ENCODE data around the gene ZNF438. TPM values are rescaled to one million over a fixed set of nuclear protein-coding genes. Genes with fewer than 3 reads are reported as not detected.
"Not testable (repeated sequence)": the region's sequence is repeated elsewhere in the genome, so short reads cannot be mapped to it uniquely, and the experiment has no call there.

ZNF438 gene
- total RNA-seq, 1 experiment from 2014 or later: 5.2 TPM

DNA sequence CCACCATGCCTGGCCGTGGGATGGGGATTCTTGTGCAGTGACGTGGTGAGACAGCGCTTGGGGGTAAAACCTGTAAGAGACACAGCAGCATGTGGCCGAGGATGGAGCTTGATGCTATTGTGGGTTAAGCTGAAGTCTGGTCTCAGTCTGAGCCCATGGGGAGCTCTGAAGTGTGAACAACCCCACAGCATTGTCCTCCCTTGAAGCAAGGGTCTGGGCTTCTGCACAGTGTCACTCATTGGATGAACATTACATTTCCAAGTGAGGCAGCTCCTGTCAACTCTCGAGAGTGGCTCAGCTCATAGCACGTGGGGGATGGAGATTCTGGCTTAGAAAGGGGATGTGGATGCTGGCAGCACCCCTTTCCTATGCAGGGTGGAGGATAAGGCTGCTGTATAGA, 32.2 kb upstream of the ZNF438 start:
- H3K27me3 ChIP-seq (replicated peaks): no peaks in the 10 kb centered on the region
- H3K4me1 ChIP-seq (replicated peaks): peaks cover 12% of the 10 kb centered on the region
- DNase-seq (ENCODE audit: low read depth in 1 of 2, low spot score in 2 of 2): no peak
- H3K4me3 ChIP-seq: no peak overlapping the region
- H3K36me3 ChIP-seq: no peaks in the 10 kb centered on the region
- no peaks in the 10 kb centered on the region for H3K9me3 ChIP-seq (replicated peaks)
- no peak overlapping the region for H3K27ac ChIP-seq

- Histone ChIP-seq H3K4me3 (no peak overlapping the region), H3K27ac (no peak overlapping the region), H3K27me3 (replicated peaks) (no peaks in the 10 kb centered on the region), H3K36me3 (no peaks in the 10 kb centered on the region), H3K9me3 (replicated peaks) (no peaks in the 10 kb centered on the region), H3K4me1 (replicated peaks) (peaks cover 12% of the 10 kb centered on the region)
- no peak for DNase-seq (ENCODE audit: low read depth in 1 of 2, low spot score in 2 of 2)
Measured at GRCh38 chr10:31062856-31063255, 31.2 kb upstream of the ZNF438 start.

- Histone ChIP-seq H3K4me1 (replicated peaks) (peaks cover 12% of the 10 kb centered on the region), H3K9me3 (replicated peaks) (no peaks in the 10 kb centered on the region), H3K27ac (no peak overlapping the region), H3K4me3 (no peak overlapping the region), H3K27me3 (replicated peaks) (no peaks in the 10 kb centered on the region), H3K36me3 (no peaks in the 10 kb centered on the region)
- DNase-seq (ENCODE audit: low read depth in 1 of 2, low spot score in 2 of 2): no peak
Measured at GRCh38 chr10:31061941-31062340, 30.3 kb upstream of the ZNF438 start.

GRCh38 chr10:31058795-31059703, 27.4 kb upstream of the ZNF438 start:
- Histone ChIP-seq H3K4me3 (no peak overlapping the region), H3K36me3 (no peaks in the 10 kb centered on the region), H3K27me3 (replicated peaks) (no peaks in the 10 kb centered on the region), H3K9me3 (replicated peaks) (no peaks in the 10 kb centered on the region), H3K4me1 (replicated peaks) (peaks cover 6% of the 10 kb centered on the region), H3K27ac (no peak overlapping the region)
- DNase-seq (ENCODE audit: low read depth in 1 of 2, low spot score in 2 of 2): no peak

GRCh38 chr10:31056678-31057077, 25.0 kb upstream of the ZNF438 start:
- DNase-seq (ENCODE audit: low read depth in 1 of 2, low spot score in 2 of 2); H3K9me3 ChIP-seq (replicated peaks); H3K4me3 ChIP-seq; H3K36me3 ChIP-seq; H3K27ac ChIP-seq; H3K4me1 ChIP-seq (replicated peaks); H3K27me3 ChIP-seq (replicated peaks): not testable (repeated sequence)

DNA sequence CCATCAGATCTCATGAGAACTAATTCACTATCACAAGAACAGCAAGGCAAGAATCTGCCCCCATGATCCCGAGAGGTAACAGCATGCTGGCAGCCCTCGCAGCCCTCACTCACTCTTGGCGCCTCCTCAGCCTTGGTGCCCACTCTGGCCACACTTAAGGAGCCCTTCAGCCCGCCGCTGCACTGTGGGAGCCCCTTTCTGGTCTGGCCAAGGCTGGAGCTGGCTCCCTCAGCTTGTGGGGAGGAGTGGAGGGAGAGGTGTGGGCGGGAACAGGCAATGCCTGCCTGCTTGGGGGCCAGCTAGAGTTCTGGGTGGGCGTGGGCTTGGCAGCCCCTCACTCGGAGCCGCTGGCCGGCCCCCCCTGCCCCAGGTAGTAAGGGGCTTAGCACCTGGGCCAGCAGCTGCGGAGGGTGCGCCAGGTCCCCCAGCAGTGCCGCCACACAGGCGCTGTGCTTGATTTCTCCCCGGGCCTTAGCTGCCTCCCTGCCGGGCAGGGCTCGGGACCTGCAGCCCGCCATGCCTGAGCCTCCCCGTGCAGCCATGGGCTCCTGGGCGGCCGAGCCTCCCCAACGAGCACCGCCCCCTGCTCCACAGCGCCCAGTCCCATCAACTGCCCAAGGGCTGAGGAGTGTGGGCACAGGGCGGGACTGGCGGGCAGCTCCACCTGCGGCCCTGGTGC, 24.0 kb upstream of the ZNF438 start:
- no peak for DNase-seq (ENCODE audit: low read depth in 1 of 2, low spot score in 2 of 2)
- no peaks in the 10 kb centered on the region for H3K27me3 ChIP-seq (replicated peaks)

DNA sequence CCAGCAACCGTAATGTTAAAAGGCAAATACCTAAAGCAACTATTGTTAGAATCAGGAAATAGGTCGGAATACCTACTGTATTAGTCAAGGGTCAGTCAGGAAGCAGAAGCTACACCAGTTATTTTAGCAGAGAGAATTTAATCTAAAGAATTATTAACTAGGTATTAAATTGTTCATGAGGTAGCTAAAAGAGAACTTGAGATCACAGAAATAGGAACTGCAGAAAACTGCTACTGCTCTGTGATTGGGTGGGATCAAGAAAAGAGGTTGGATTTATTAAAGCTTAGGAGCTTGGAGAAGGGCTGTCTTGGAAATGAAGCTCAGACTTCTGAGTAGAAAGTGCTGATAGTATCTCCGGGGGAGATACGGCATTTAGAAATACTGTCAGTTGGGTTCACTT, 20.0 kb upstream of the ZNF438 start:
- H3K9me3 ChIP-seq (replicated peaks): 0 out of 2 replicates have a peak, but pooled peaks cover 6% of the 10 kb centered on the region
- H3K4me1 ChIP-seq (replicated peaks): no peaks in the 10 kb centered on the region
- H3K36me3 ChIP-seq: no peaks in the 10 kb centered on the region
- H3K27me3 ChIP-seq (replicated peaks): no peaks in the 10 kb centered on the region
- DNase-seq (ENCODE audit: low read depth in 1 of 2, low spot score in 2 of 2): no peak
- H3K4me3 ChIP-seq: no peak overlapping the region
- no peak overlapping the region for H3K27ac ChIP-seq

More for the DNA sequence above, 24.0 kb upstream of the ZNF438 start:
- H3K4me3 ChIP-seq: no peak overlapping the region
- H3K27ac ChIP-seq: no peak overlapping the region
- no peaks in the 10 kb centered on the region for H3K36me3 ChIP-seq
- 0 out of 2 replicates have a peak, but pooled peaks cover 6% of the 10 kb centered on the region for H3K9me3 ChIP-seq (replicated peaks)
- H3K4me1 ChIP-seq (replicated peaks): 0 out of 2 replicates have a peak, but pooled peaks cover 4% of the 10 kb centered on the region

GRCh38 chr10:31042670-31043069, 11.0 kb upstream of the ZNF438 start:
- no peak overlapping the region for H3K4me3 ChIP-seq
- no peak for DNase-seq (ENCODE audit: low read depth in 1 of 2, low spot score in 2 of 2)
- no peaks in the 10 kb centered on the region for H3K36me3 ChIP-seq
- H3K4me1 ChIP-seq (replicated peaks): no peaks in the 10 kb centered on the region
- no peak overlapping the region for H3K27ac ChIP-seq
- no peaks in the 10 kb centered on the region for H3K9me3 ChIP-seq (replicated peaks)
- H3K27me3 ChIP-seq (replicated peaks): no peaks in the 10 kb centered on the region

DNA sequence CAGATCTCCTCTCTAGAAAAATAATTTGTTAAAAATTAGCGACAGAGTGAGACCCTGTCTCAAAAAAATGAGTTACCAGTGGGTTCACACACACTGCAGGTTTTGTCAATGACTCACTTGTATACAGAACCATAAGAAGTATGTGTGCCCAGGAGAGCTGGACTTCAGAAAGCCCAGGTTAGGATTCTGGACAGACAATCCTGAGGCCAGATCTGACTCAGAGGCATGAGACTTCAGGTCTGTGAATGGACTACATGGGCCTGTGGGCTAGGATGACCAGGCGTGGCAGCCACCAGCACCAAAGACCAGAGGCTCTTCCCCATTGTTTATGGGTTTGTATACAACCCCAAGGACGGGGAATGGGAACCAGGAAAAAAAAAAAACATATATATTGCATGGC, 9.3 kb upstream of the ZNF438 start:
- no peaks in the 10 kb centered on the region for H3K27me3 ChIP-seq (replicated peaks)
- DNase-seq (ENCODE audit: low read depth in 1 of 2, low spot score in 2 of 2): no peak
- no peaks in the 10 kb centered on the region for H3K36me3 ChIP-seq
- H3K4me3 ChIP-seq: no peak overlapping the region
- H3K9me3 ChIP-seq (replicated peaks): no peaks in the 10 kb centered on the region
- no peak overlapping the region for H3K27ac ChIP-seq
- H3K4me1 ChIP-seq (replicated peaks): no peaks in the 10 kb centered on the region; the same call in 1 of the 2 replicates

- not testable (repeated sequence) for H3K4me1 ChIP-seq (replicated peaks); H3K36me3 ChIP-seq; H3K4me3 ChIP-seq; H3K27ac ChIP-seq; DNase-seq (ENCODE audit: low read depth in 1 of 2, low spot score in 2 of 2); H3K27me3 ChIP-seq (replicated peaks); H3K9me3 ChIP-seq (replicated peaks)
Measured at GRCh38 chr10:31039006-31039405, 7.3 kb upstream of the ZNF438 start.

DNA sequence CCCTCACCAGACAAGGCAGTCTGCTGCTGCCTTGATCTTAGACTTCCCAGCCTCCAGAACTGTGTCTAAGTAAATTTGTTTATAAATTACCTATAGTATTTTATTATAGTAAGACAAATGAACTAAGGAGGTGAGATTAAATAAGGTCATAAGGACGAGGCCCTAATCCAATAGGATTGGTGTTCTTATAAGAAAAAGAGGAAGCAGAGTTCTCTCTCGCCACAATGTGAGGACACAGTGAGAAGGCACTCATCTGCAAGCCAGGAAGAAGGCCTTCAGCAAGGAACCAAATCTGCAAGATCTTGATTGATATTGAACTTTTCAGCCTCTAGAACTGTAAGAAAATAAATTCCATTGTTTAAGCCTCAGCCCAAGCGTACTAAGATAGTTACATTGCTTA, 6.1 kb upstream of the ZNF438 start:
- Histone ChIP-seq H3K9me3 (replicated peaks) (no peaks in the 10 kb centered on the region), H3K27me3 (replicated peaks) (no peaks in the 10 kb centered on the region), H3K27ac (no peak overlapping the region), H3K4me1 (replicated peaks) (peaks cover 12% of the 10 kb centered on the region), H3K4me3 (no peak overlapping the region), H3K36me3 (no peaks in the 10 kb centered on the region)
- no peak for DNase-seq (ENCODE audit: low read depth in 1 of 2, low spot score in 2 of 2)

DNA sequence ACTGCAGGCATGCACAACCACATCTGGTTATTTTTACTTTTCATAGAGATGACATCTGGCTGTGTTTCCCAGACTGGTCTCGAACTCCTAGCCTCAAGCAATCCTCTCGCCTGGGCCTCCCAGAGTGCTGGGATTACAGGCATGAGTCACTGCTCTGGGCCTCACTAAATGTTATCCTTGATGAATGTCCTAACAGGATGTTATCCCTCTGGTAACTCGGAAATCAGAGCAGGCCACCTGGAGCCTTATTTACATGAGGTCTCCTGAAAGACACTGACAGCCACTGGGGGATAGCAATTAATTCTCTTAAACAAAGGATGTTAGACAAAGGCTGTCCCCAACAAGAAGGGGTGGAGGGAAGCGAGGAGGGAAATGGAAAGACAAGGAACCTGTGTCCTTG, 4.5 kb upstream of the ZNF438 start:
- H3K27ac ChIP-seq: no peak overlapping the region
- no peaks in the 10 kb centered on the region for H3K36me3 ChIP-seq
- H3K4me3 ChIP-seq: no peak overlapping the region
- no peaks in the 10 kb centered on the region for H3K9me3 ChIP-seq (replicated peaks)
- peak in 1 of 2 experiments; percentile 19 for DNase-seq (ENCODE audit: low read depth in 1 of 2, low spot score in 2 of 2)
- H3K4me1 ChIP-seq (replicated peaks): peaks cover 13% of the 10 kb centered on the region
- no peaks in the 10 kb centered on the region for H3K27me3 ChIP-seq (replicated peaks)

GRCh38 chr10:31035266-31035798, 3.7 kb upstream of the ZNF438 start:
- Histone ChIP-seq H3K4me3 (no peak overlapping the region), H3K27me3 (replicated peaks) (no peaks in the 10 kb centered on the region), H3K36me3 (no peaks in the 10 kb centered on the region), H3K27ac (no peak overlapping the region), H3K9me3 (replicated peaks) (no peaks in the 10 kb centered on the region), H3K4me1 (replicated peaks) (peaks cover 21% of the 10 kb centered on the region)
- no peak for DNase-seq (ENCODE audit: low read depth in 1 of 2, low spot score in 2 of 2)
